Measurements from ENCODE around the gene PTPRCAP.

- no peak for TF ChIP-seq CTCF (conservative IDR thresholded peaks at IDR 0.05; ENCODE audit: low read length)
- no peak for TF ChIP-seq EZH2phosphoT487 (IDR thresholded peaks at IDR 0.05; ENCODE audit: borderline replicate concordance)
Measured at GRCh38 chr11:67411785-67412152, 25.7 kb downstream of the PTPRCAP start.

Data from Loucy (cell line).